NCI-H446 treated with DMSO at 0.1 percent for 48 hours (cell line): ENCODE results near the gene CCDC106.

Experiments used
- DNase-seq: peaks from one replicate; lab custom pipeline; 2025; lab: John Stamatoyannopoulos, UW

The CCDC106 gene

DNA sequence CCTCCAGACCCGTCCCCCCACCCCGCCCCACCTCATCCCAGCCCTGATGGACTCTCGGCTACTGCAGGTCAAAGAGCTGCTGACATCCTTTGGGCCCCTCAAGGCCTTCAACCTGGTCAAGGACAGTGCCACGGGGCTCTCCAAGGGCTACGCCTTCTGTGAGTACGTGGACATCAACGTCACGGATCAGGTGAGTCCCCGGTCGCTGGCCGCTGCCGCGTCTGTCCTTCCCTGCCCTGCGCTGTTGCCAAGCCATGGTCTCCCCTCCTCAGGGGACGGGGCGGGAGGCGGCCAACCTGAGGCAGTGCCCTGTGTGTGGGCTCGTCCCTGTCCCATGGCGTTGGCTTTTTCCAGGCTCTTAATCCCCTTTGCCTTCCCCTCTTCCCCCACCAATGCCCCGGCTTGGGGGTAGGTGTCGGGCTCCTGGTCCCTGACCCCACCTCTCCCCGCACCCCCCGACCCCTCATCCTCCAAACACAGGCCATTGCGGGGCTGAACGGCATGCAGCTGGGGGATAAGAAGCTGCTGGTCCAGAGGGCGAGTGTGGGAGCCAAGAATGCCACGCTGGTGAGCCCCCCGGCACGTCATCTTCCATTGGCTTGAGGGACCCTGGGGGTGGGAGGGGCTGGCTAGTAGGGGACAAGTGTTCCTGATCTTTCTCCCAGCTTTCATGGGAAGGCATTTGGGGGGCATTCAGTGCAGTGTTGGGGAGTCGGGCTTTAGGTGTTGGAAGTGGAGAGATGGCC lies 20.8 kb downstream of the CCDC106 start:
- no peak for DNase-seq

- DNase-seq = no peak
These were observed 21.6 kb downstream of the CCDC106 start for GRCh38 chr19:55669418-55670279.

- no peak for DNase-seq
These were observed 22.5 kb downstream of the CCDC106 start for GRCh38 chr19:55670280-55671053.

DNA sequence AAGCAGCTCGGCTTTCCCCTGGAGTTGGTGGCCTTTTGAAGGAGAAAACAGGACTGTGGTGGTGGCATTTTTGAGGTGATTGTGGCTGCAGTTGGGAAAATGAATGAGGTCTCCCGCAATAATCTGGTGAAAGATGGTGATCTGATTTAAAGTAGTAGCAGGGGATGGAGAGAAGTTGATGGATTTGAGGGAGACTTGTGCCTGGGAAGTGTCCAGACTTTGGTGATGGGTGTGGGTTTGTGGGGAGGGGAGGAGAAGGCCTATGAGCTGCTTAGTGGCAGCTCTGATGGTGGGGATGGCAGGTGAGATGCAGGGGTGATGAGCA lies 23.0 kb downstream of the CCDC106 start:
- no peak for DNase-seq

GRCh38 chr19:55672418-55672817 lies 24.4 kb downstream of the CCDC106 start:
- no peak for DNase-seq

GRCh38 chr19:55673465-55673864 lies 25.5 kb downstream of the CCDC106 start:
- no peak for DNase-seq

GRCh38 chr19:55673889-55674288 lies 25.9 kb downstream of the CCDC106 start:
- no peak for DNase-seq

DNA sequence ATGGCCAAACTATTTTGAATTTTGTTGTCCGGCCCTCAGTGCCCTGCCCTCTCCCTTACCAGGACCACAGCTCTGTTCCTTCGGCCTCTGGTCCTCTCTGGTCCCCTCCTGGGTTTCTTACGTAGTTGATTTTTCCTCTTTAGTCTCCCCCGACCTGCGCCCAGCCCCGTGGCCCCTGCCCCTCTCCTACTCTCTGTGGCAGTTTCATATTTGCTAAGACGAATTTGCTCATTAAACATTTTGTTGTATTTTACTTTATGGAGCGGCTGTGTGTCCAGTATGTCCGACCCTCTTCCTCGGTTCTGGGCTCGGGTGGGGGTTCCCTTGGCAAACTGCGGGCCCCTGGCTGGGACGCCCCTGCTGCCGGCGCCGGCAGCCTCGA lies 26.4 kb downstream of the CCDC106 start:
- DNase-seq = no peak

- peak; percentile 93 for DNase-seq
These were observed 27.0 kb downstream of the CCDC106 start, which contains the start of gene EPN1 for GRCh38 chr19:55674841-55675660. TSS of gene EPN1 (plus strand) at chr19:55675226. CDS start at chr19:55678628, 3,402 bp downstream.

GRCh38 chr19:55675661-55676354 lies 27.8 kb downstream of the CCDC106 start:
- no peak for DNase-seq

DNA sequence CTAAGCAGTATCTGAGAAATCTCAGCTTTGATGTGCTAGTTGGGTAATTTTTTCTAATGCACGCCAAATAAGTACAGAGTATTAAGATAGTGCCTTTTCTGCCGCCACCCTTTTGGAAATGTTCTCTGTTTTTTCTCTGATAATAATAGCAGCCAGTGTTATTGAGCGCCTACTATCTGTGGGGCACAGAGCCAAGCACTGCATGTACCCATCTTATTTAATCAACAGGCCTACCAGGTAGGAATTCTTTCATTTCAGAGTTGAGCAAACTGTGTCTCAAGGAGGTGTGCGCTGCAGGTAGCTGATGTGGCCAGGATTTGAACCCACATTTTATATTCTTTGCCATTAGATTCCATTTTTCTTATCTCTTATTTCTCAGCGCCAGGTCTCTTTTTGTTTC lies 28.4 kb downstream of the CCDC106 start:
- no peak for DNase-seq

GRCh38 chr19:55676889-55677505 lies 29.0 kb downstream of the CCDC106 start:
- no peak for DNase-seq

- DNase-seq = no peak
These were observed 29.6 kb downstream of the CCDC106 start for GRCh38 chr19:55677572-55678028.

GRCh38 chr19:55678121-55678671 lies 30.2 kb downstream of the CCDC106 start:
- no peak for DNase-seq

DNA sequence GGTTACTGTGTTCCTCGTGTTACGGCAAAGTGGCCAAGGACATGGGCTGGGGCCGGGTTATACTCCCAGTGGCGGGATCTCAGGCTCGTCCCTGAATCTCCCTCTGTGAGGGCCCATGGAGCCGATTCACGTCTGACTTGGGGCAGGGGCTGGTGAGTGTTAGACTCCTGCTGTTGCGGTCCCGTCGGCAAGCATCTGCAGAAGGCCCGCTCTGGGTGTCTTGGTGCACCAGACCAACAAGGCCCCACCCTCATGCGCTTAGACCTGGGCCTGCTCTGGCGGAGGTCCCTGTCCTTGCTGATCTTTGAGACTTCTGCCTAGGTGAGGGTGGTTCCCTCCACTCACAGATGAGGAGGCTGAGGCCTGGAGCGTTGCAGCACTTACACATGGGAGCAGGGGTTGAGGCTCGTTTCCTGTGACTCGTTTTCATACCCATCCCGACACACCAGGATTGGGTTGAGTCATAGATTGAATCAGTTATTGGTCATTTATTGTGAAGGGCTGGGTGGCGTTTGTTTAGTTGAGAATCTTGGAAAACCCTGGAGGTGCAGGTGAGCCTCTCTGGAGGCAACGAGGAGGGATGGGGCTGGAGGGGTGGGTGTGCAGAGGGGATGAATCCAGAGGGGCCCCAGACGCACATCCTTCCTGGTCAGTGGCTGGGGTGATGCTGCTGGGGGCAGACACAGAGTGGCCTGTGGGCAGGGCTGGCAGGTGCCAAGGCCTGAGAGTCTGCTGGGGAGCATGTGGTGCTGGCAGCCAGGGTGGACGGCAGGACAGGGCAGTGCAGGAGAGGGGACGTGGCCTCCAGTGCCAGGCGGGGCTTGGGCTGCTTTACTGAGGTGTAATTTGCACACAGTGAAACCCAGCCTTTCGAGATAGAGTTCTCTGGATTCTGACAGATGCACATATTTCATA lies 31.6 kb downstream of the CCDC106 start:
- DNase-seq = no peak

GRCh38 chr19:55680339-55681130 lies 32.5 kb downstream of the CCDC106 start:
- DNase-seq = no peak

DNA sequence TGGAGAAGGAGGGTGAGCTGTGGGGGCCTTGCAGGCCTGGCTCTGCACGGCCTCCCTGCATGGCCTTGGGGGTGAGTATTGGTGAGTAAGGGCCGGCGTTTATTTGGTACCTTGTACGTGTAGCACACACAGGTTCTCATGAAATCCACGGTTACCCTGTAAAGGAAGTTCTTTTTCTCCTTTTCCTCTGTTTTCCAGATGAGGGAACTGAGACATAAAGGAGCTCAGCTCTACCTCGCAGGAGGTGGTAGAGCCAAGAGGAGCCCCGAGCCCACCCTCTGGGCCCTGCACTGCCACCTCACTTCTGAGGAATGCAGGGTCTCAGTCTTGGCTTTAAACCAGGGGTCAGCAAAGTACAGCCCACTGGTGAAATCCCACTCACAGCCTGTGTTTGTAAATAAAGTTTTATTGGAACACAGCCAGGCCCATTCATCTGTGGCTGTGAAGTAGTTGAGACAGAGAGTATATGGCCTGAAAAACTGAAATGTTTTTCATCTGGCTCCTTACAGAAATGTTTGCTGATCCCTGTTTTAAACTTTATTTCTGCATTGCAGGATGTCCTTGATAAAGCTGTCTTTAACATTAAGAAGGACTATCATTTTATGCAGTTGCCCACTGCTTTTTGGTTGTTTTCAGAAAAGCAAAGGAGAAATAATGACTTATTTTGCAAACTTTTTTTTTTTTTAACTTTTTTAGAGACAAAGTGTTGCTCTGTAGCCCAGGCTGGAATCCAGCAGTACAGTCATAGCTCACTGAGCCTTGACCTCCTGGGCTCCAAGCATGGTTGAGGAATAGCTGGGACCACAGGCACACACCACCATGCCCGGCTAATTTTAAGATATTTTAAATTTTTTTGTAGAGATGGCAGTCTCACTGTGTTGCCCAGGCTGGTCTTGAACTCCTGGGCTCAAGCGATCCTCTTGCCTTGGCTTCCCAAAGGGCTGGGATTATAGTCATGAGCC lies 33.4 kb downstream of the CCDC106 start:
- no peak for DNase-seq
